Tongue (tissue), 3 donors: ENCODE results near the gene MAMDC2. TPM values are rescaled to one million over a fixed set of nuclear protein-coding genes. Genes with fewer than 3 reads are reported as not detected.
A peak's percentile ranks its signal among the peaks of the same experiment; 100 is the strongest.

Experiments used
- DNase-seq: peaks from one replicate; pipeline ENCODE4 v3.0.0-alpha.2; 2015
- small RNA-seq: library from RNA; depleted of rRNA; stranded (forward); fragments of <200 nt; gene quantifications from one replicate; pipeline ENCODE3, GENCODE V24; 2014; ENCODE audit warnings: low replicate concordance
- total RNA-seq: library from RNA; depleted of rRNA; stranded (reverse); fragments of >200 nt; gene quantifications from one replicate; pipeline ENCODE4 v1.2.3, GENCODE V29; 2014

Gene MAMDC2
- total RNA-seq, 1 donor from 2014 or later, result 21.5 TPM

GRCh38 chr9:70262366-70262765, 218.7 kb downstream of the MAMDC2 start:
- DNase-seq, result no peak

GRCh38 chr9:70262948-70263347, 219.3 kb downstream of the MAMDC2 start:
- DNase-seq, result peak; percentile 45

- DNase-seq, result no peak
Measured at GRCh38 chr9:70263421-70263820, 219.8 kb downstream of the MAMDC2 start.

Small RNAs within 50 kb of the gene (small RNA-seq; reads per million reads assigned to genes)
- gene RNU2-5P, result 0.26 reads per million, percentile 44 among the genes with 10 or more reads in this experiment

Other genes starting within 250 kb of the MAMDC2 start
- gene CFAP95, start 223.0 kb upstream of the MAMDC2 start, total RNA-seq, result not detected
- gene SMC5, start 215.1 kb downstream of the MAMDC2 start, total RNA-seq, result 47.8 TPM